ENCODE results near the gene CTIF.

The CTIF gene

GRCh38 chr18:48635806-48636205 lies 97.0 kb downstream of the CTIF start:
- TF ChIP-seq CTCF (IDR thresholded peaks at IDR 0.05; ENCODE audit: low read depth, low read length, missing control alignments): no peak
- Histone ChIP-seq H3K27me3 (replicated peaks) (no peaks in the 10 kb centered on the region), H3K27ac (no peak overlapping the region), H3K36me3 (replicated peaks) (peaks cover 9% of the 10 kb centered on the region), H3K4me3 (ENCODE audit: low read depth, low read length) (no peak overlapping the region)
- in situ Hi-C loops (cut with HindIII; ENCODE audit: low pct_ligation_motif_present, low sequenced_read_pairs): no loop called here
- DNase-seq: no peak

DNA sequence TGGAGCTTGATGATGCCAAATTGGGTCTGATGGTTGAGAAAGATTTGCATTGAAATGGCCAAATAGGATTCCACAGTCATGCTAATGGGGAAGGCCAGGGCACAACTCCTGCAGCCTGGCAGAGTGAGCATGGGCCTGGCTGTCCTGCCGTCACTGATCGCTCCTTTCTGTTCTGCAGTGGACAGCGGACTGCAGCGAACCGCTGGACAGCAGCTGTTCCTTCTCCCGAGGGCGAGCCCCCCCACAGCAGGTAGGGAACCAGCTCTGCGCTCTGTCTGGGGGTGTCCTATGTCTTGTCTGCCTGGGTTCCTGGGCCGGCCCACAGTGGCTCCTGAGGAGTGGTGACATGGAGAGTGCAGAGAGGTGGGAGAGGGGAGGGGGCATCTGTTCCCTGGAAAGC lies 97.6 kb downstream of the CTIF start:
- TF ChIP-seq CTCF (IDR thresholded peaks at IDR 0.05; ENCODE audit: low read depth, low read length, missing control alignments): no peak
- DNase-seq: no peak
- in situ Hi-C loops (cut with HindIII; ENCODE audit: low pct_ligation_motif_present, low sequenced_read_pairs): no loop called here
- Histone ChIP-seq H3K4me3 (ENCODE audit: low read depth, low read length) (no peak overlapping the region), H3K27me3 (replicated peaks) (no peaks in the 10 kb centered on the region), H3K36me3 (replicated peaks) (peaks cover 9% of the 10 kb centered on the region), H3K27ac (no peak overlapping the region)

DNA sequence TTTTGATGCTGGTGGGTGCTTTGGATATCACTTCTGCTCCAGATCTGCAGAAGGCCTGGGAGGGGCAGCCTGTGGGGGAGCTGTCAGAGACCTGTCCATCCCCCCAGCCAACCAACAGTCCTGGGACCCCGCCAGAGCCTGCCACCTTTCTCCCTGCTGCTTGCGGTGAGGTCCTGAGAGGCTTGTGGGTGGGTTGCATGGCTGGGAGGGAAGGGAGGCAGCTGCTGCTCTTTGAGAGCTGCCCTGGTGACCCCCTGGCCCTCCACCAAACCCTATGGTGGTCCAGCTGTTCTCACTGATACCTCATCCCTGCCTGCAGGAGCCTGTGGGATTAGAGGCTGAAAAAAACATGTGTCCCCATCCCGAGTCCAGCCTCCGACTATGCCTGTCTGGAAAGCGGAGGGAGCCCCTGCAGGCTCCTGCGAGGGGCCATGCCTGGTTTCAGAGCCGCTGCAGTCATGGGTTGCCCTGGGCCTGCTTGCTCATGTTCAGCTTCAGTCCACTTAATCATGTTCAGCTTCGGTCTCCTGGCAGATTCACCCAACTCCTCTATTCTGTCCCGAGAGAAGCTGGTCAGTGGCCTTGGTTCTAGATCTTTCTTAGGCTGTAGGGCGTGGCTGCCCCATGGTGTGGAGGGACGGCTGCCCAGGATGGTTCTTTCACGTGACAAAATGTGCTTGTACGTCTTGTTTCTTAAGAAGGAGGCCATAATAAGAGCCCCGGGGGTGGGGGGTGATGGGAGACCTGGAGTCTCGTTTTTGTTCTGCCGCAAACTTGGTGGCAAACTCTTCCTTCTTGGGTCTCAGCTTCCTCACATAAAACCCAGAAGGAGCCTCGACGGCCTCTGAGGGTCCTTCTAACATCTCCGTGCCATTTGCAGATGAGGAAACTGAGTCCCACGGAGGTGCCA lies 98.5 kb downstream of the CTIF start:
- no peak for DNase-seq
- in situ Hi-C loops (cut with HindIII; ENCODE audit: low pct_ligation_motif_present, low sequenced_read_pairs): no loop called here
- Histone ChIP-seq H3K27me3 (replicated peaks) (no peaks in the 10 kb centered on the region), H3K36me3 (replicated peaks) (peaks cover 6% of the 10 kb centered on the region), H3K27ac (no peak overlapping the region), H3K4me3 (ENCODE audit: low read depth, low read length) (no peak overlapping the region)
- TF ChIP-seq CTCF (IDR thresholded peaks at IDR 0.05; ENCODE audit: low read depth, low read length, missing control alignments): no peak

DNA sequence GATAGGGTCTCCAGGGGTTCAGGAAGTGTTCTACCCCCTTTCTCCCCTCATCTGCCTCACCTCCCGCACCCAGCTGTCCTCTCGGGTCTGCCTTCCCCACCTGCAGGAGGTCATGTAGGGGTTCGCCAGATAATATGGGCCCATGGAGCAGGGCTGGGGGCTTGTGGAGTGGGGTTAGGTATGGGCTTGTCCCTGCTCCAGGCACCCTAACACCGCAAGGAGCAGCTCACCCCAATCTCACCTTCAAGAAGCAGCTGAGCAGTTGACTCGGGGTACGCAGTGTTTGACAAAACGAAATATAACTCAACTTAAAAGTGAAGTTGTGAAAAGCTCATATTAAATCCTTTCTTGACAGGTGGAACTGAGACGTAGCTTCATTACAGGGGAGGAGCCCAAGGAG lies 99.6 kb downstream of the CTIF start:
- in situ Hi-C loops (cut with HindIII; ENCODE audit: low pct_ligation_motif_present, low sequenced_read_pairs): no loop called here
- H3K27me3 ChIP-seq (replicated peaks): no peaks in the 10 kb centered on the region
- no peak for TF ChIP-seq CTCF (IDR thresholded peaks at IDR 0.05; ENCODE audit: low read depth, low read length, missing control alignments)
- H3K27ac ChIP-seq: no peak overlapping the region
- peaks cover 5% of the 10 kb centered on the region for H3K36me3 ChIP-seq (replicated peaks)
- DNase-seq: no peak
- H3K4me3 ChIP-seq (ENCODE audit: low read depth, low read length): no peak overlapping the region

- no peaks in the 10 kb centered on the region for H3K27me3 ChIP-seq (replicated peaks)
- DNase-seq: no peak
- H3K27ac ChIP-seq: no peak overlapping the region
- in situ Hi-C loops (cut with HindIII; ENCODE audit: low pct_ligation_motif_present, low sequenced_read_pairs): no loop called here
- H3K36me3 ChIP-seq (replicated peaks): peaks cover 5% of the 10 kb centered on the region
- no peak overlapping the region for H3K4me3 ChIP-seq (ENCODE audit: low read depth, low read length)
- no peak for TF ChIP-seq CTCF (IDR thresholded peaks at IDR 0.05; ENCODE audit: low read depth, low read length, missing control alignments)
Measured at GRCh38 chr18:48638896-48639771, 100.3 kb downstream of the CTIF start.

Measured in brain microvascular endothelial cell (primary cell).